ENCODE data around the gene HIVEP3. TPM values are rescaled to one million over a fixed set of nuclear protein-coding genes. Genes with fewer than 3 reads are reported as not detected.

Gene HIVEP3
- total RNA-seq, 1 donor from 2014 or later: 1.2 TPM

GRCh38 chr1:41856944-41857285, 61.8 kb downstream of the HIVEP3 start:
- Mint-ChIP-seq H3K27me3 (ENCODE audit: low read depth) (peaks cover 5% of the 10 kb centered on the region), H3K36me3 (ENCODE audit: low read depth) (no peaks in the 10 kb centered on the region), H3K27ac (ENCODE audit: unreplicated experiment) (no peak overlapping the region), H3K9me3 (peaks cover 3% of the 10 kb centered on the region), H3K4me3 (no peak overlapping the region), H3K4me1 (peaks cover 8% of the 10 kb centered on the region)
- no peak for TF ChIP-seq CTCF (conservative IDR thresholded peaks at IDR 0.05)
- DNase-seq (ENCODE audit: low read depth, low spot score): no peak

- Mint-ChIP-seq H3K4me3 (no peak overlapping the region), H3K9me3 (peaks cover 3% of the 10 kb centered on the region), H3K27ac (ENCODE audit: unreplicated experiment) (no peak overlapping the region), H3K27me3 (ENCODE audit: low read depth) (peaks cover 3% of the 10 kb centered on the region), H3K36me3 (ENCODE audit: low read depth) (no peaks in the 10 kb centered on the region), H3K4me1 (peaks cover 3% of the 10 kb centered on the region)
- DNase-seq (ENCODE audit: low read depth, low spot score): no peak
- TF ChIP-seq CTCF (conservative IDR thresholded peaks at IDR 0.05): no peak
These were observed 62.4 kb downstream of the HIVEP3 start for GRCh38 chr1:41856151-41856943.

GRCh38 chr1:41855713-41856112, 63.0 kb downstream of the HIVEP3 start:
- peaks cover 3% of the 10 kb centered on the region for H3K9me3 Mint-ChIP-seq
- no peak overlapping the region for H3K27ac Mint-ChIP-seq (ENCODE audit: unreplicated experiment)
- no peak overlapping the region for H3K4me3 Mint-ChIP-seq
- H3K4me1 Mint-ChIP-seq: no peaks in the 10 kb centered on the region
- H3K27me3 Mint-ChIP-seq (ENCODE audit: low read depth): peaks cover 3% of the 10 kb centered on the region
- H3K36me3 Mint-ChIP-seq (ENCODE audit: low read depth): no peaks in the 10 kb centered on the region
- TF ChIP-seq CTCF (conservative IDR thresholded peaks at IDR 0.05): no peak
- no peak for DNase-seq (ENCODE audit: low read depth, low spot score)

GRCh38 chr1:41853907-41854306, 64.8 kb downstream of the HIVEP3 start:
- H3K9me3 Mint-ChIP-seq: peaks cover 3% of the 10 kb centered on the region
- no peak for TF ChIP-seq CTCF (conservative IDR thresholded peaks at IDR 0.05)
- H3K36me3 Mint-ChIP-seq (ENCODE audit: low read depth): no peaks in the 10 kb centered on the region
- no peak for DNase-seq (ENCODE audit: low read depth, low spot score)
- no peak overlapping the region for H3K27ac Mint-ChIP-seq (ENCODE audit: unreplicated experiment)
- H3K27me3 Mint-ChIP-seq (ENCODE audit: low read depth): no peaks in the 10 kb centered on the region
- H3K4me1 Mint-ChIP-seq: no peaks in the 10 kb centered on the region
- H3K4me3 Mint-ChIP-seq: no peak overlapping the region

- no peak for TF ChIP-seq CTCF (conservative IDR thresholded peaks at IDR 0.05)
- Mint-ChIP-seq H3K36me3 (ENCODE audit: low read depth) (no peaks in the 10 kb centered on the region), H3K4me1 (no peaks in the 10 kb centered on the region), H3K27ac (ENCODE audit: unreplicated experiment) (no peak overlapping the region), H3K9me3 (peaks cover 3% of the 10 kb centered on the region), H3K27me3 (ENCODE audit: low read depth) (no peaks in the 10 kb centered on the region), H3K4me3 (no peak overlapping the region)
- DNase-seq (ENCODE audit: low read depth, low spot score): no peak
These were observed 66.6 kb downstream of the HIVEP3 start for GRCh38 chr1:41852091-41852490.

Data from neural crest cell (in vitro differentiated cells).